H1 (cell line): ENCODE measurements around the gene RNF113B. TPM values are rescaled to one million over a fixed set of nuclear protein-coding genes. Genes with fewer than 3 reads are reported as not detected.

Experiments used
- CTCF ChIA-PET: fragments of 300-600 bp; sonication (Branson Sonifier 250); formaldehyde crosslinking; loops from one replicate; lab custom pipeline; 2021; ENCODE audit not compliant: partially characterized antibody; lab: Charles Lee
- POLR2A ChIA-PET: fragments of 300-600 bp; sonication (Branson Sonifier 250); formaldehyde crosslinking; loops from one replicate; lab custom pipeline; 2021; ENCODE audit warnings: inconsistent platforms; ENCODE audit not compliant: partially characterized antibody; lab: Charles Lee
- DNase-seq, 2 experiments: peaks; one replicate each; pipeline versions ENCODE4 v3.0.0 to v3.0.0-alpha.2; 2010 to 2022; ENCODE audit warnings: low spot score in 2 of 2, low read depth in 1 of 2, mixed read lengths in 1 of 2
- FAIRE-seq: peaks from 2 replicates; lab custom pipeline; 2011; peaks lifted over from hg19 to GRCh38; lab: Jason Lieb, UNC
- H2AFZ ChIP-seq: 2 replicates; pipeline ENCODE4 v1.8.1; 2012; ENCODE audit warnings: low read length, inconsistent platforms
- H2AK5ac ChIP-seq: 2 replicates; pipeline ENCODE4 v1.6.1; 2013; ENCODE audit warnings: low read depth, low read length
- H2BK120ac ChIP-seq: replicated peaks from 2 replicates; pipeline ENCODE3; 2013; ENCODE audit warnings: low read depth, low read length, inconsistent platforms
- H2BK12ac ChIP-seq: 2 replicates; pipeline ENCODE4 v1.6.1; 2013; ENCODE audit warnings: low read depth, low read length
- H2BK15ac ChIP-seq: 2 replicates; pipeline ENCODE4 v1.6.1; 2013; ENCODE audit warnings: low read length
- H2BK20ac ChIP-seq: 2 replicates; pipeline ENCODE4 v1.6.1; 2013; ENCODE audit warnings: low read length
- H2BK5ac ChIP-seq: 2 replicates; pipeline ENCODE4 v1.6.1; 2013; ENCODE audit warnings: low read depth, low read length
- H3K14ac ChIP-seq: 2 replicates; pipeline ENCODE4 v1.6.1; 2013; ENCODE audit warnings: inconsistent platforms; ENCODE audit not compliant: insufficient read length
- H3K18ac ChIP-seq: 2 replicates; pipeline ENCODE4 v1.6.1; 2013; ENCODE audit warnings: low read length; ENCODE audit errors: extremely low read depth
- H3K23ac ChIP-seq: 2 replicates; pipeline ENCODE4 v1.6.1; 2013; ENCODE audit warnings: inconsistent platforms; ENCODE audit not compliant: insufficient read length
- H3K23me2 ChIP-seq: 2 replicates; pipeline ENCODE4 v1.6.1; 2013; ENCODE audit warnings: low read depth, low read length
- H3K27ac ChIP-seq: 2 replicates; pipeline ENCODE4 v1.6.1; 2011; ENCODE audit warnings: low read depth, low read length, inconsistent platforms
- H3K27me3 ChIP-seq, 4 experiments: replicated peaks in 1 of 4; 1 replicate in 1 of 4; 2 replicates in 3 of 4; pipeline versions ENCODE4 v1.6.1 to v1.8.1; 2011 to 2013; ENCODE audit warnings: low read length in 3 of 4, mild to moderate bottlenecking in 3 of 4, inconsistent platforms in 2 of 4, mixed read lengths in 2 of 4, moderate library complexity in 1 of 4; ENCODE audit not compliant: control insufficient read depth in 3 of 4, insufficient read depth in 3 of 4; ENCODE audit errors: extremely low read depth in 1 of 4
- H3K36me3 ChIP-seq, 4 experiments: 2 replicates each; pipeline versions ENCODE4 v1.6.1 to v1.8.1; 2011 to 2013; ENCODE audit warnings: mild to moderate bottlenecking in 4 of 4, low read length in 3 of 4, moderate library complexity in 2 of 4, control low read depth in 1 of 4, inconsistent platforms in 1 of 4; ENCODE audit not compliant: insufficient read depth in 4 of 4, control insufficient read depth in 2 of 4
- H3K4ac ChIP-seq: replicated peaks from 2 replicates; pipeline ENCODE3; 2013; ENCODE audit warnings: low read length, low read depth, mixed read lengths, inconsistent platforms; ENCODE audit not compliant: insufficient read length
- H3K4me1 ChIP-seq, 4 experiments: replicated peaks in 1 of 4; 1 replicate in 1 of 4; 2 replicates in 3 of 4; pipeline versions ENCODE4 v1.6.1 to v1.8.1; 2011 to 2013; ENCODE audit warnings: low read length in 3 of 4, inconsistent platforms in 2 of 4, mixed read lengths in 1 of 4; ENCODE audit not compliant: insufficient read depth in 4 of 4, control insufficient read depth in 3 of 4
- H3K4me2 ChIP-seq, 2 experiments: 2 replicates each; pipeline versions ENCODE4 v1.6.1 to v1.8.1; 2011 to 2013; ENCODE audit warnings: low read depth in 2 of 2, low read length in 2 of 2, control low read depth in 1 of 2, inconsistent platforms in 1 of 2, mild to moderate bottlenecking in 1 of 2; ENCODE audit not compliant: insufficient read depth in 1 of 2
- H3K4me3 ChIP-seq, 4 experiments: fragments of 200-600, 300-600 bp in 1 of 4; sonication (generic), shearing (Covaris generic), sonication (Bioruptor Twin) in 1 of 4; 2 replicates each; pipeline versions ENCODE4 v1.5.1 to v1.8.1; 2011 to 2016; ENCODE audit warnings: low read length in 4 of 4, low read depth in 3 of 4, control low read depth in 2 of 4, inconsistent platforms in 2 of 4, mild to moderate bottlenecking in 2 of 4, mixed read lengths in 1 of 4, moderate library complexity in 1 of 4; ENCODE audit not compliant: insufficient read depth in 2 of 4; ENCODE audit errors: extremely low read depth in 1 of 4
- H3K56ac ChIP-seq: replicated peaks from 2 replicates; pipeline ENCODE3; 2013; ENCODE audit warnings: low read depth, mild to moderate bottlenecking, mixed read lengths, low read length, inconsistent platforms; ENCODE audit not compliant: insufficient read length
- H3K79me1 ChIP-seq: 2 replicates; pipeline ENCODE4 v1.6.1; 2013; ENCODE audit warnings: low read depth, low read length, control low read depth
- H3K79me2 ChIP-seq, 2 experiments: 2 replicates each; pipeline versions ENCODE4 v1.6.1 to v1.8.1; 2012 to 2013; ENCODE audit warnings: low read length in 2 of 2, mild to moderate bottlenecking in 2 of 2, inconsistent platforms in 1 of 2; ENCODE audit not compliant: insufficient read depth in 2 of 2, control insufficient read depth in 1 of 2
- H3K9ac ChIP-seq, 4 experiments: replicated peaks in 1 of 4; 1 replicate in 1 of 4; 2 replicates in 3 of 4; pipeline versions ENCODE4 v1.6.1 to v1.8.1; 2011 to 2013; ENCODE audit warnings: low read depth in 3 of 4, low read length in 3 of 4, control low read depth in 2 of 4, mild to moderate bottlenecking in 2 of 4, moderate library complexity in 2 of 4, inconsistent platforms in 1 of 4; ENCODE audit errors: extremely low read depth in 1 of 4
- H3K9me3 ChIP-seq, 2 experiments: 2 replicates each; pipeline versions ENCODE4 v1.6.1 to v1.8.1; 2012 to 2013; ENCODE audit warnings: mild to moderate bottlenecking in 2 of 2, moderate library complexity in 2 of 2, control low read depth in 1 of 2, inconsistent platforms in 1 of 2, low read depth in 1 of 2, low read length in 1 of 2, mixed read lengths in 1 of 2; ENCODE audit not compliant: insufficient read depth in 2 of 2
- H4K20me1 ChIP-seq, 2 experiments: replicated peaks in 1 of 2; 2 replicates each; pipeline versions ENCODE3 to v1.8.1; 2011 to 2013; ENCODE audit warnings: inconsistent platforms in 2 of 2, low read length in 2 of 2, mild to moderate bottlenecking in 1 of 2; ENCODE audit not compliant: insufficient read depth in 2 of 2, control insufficient read depth in 1 of 2
- H4K5ac ChIP-seq: 2 replicates; pipeline ENCODE4 v1.6.1; 2013; ENCODE audit warnings: low read length, low read depth, mixed read lengths, inconsistent platforms; ENCODE audit not compliant: insufficient read length
- H4K8ac ChIP-seq: 2 replicates; pipeline ENCODE4 v1.8.0; 2013; ENCODE audit warnings: mild to moderate bottlenecking, moderate library complexity, low read length, inconsistent platforms; ENCODE audit not compliant: insufficient read depth; ENCODE audit errors: extremely low read depth
- H4K91ac ChIP-seq: replicated peaks from 2 replicates; pipeline ENCODE3; 2013; ENCODE audit warnings: low read length, mixed read lengths, inconsistent platforms; ENCODE audit not compliant: insufficient read length
- EZH2 ChIP-seq: fragments of 200-600 bp; sonication (generic); IDR thresholded peaks from 2 replicates; pipeline ENCODE4 v1.7.1; 2012; ENCODE audit warnings: low read depth, mild to moderate bottlenecking, moderate library complexity, low read length, inconsistent platforms; ENCODE audit not compliant: severe bottlenecking
- JUN ChIP-seq: IDR thresholded peaks from 2 replicates; pipeline ENCODE4 v1.6.1; 2011; ENCODE audit warnings: low read depth, mild to moderate bottlenecking, improper control_type of control experiment, low read length
- KDM5A ChIP-seq: fragments of 200-600 bp; IDR thresholded peaks from 2 replicates; pipeline ENCODE4 v1.7.1; 2012; ENCODE audit warnings: mild to moderate bottlenecking, low read length, inconsistent platforms, mixed read lengths
- TAF7 ChIP-seq: optimal IDR thresholded peaks from 2 replicates; pipeline ENCODE3; 2011; ENCODE audit warnings: low read depth, mild to moderate bottlenecking, inconsistent platforms, low read length, moderate library complexity, borderline replicate concordance
- WGBS, 2 experiments: shearing (Covaris generic) in 1 of 2; methylation state at CpG; one replicate each; pipeline versions ENCODE4 v1.1.6 to v1.1.7; 2013 to 2015; ENCODE audit warnings: low lambda C conversion rate in 2 of 2, mixed read lengths in 2 of 2, inconsistent platforms in 1 of 2, low coverage in 1 of 2, missing lambda C conversion rate in 1 of 2; ENCODE audit not compliant: insufficient replicate concordance in 2 of 2, insufficient coverage in 1 of 2, insufficient read length in 1 of 2; ENCODE audit errors: extremely low coverage in 1 of 2, missing lambda C conversion rate in 1 of 2; 5-methylcytosine and 5-hydroxymethylcytosine counted together
- polyA plus RNA-seq, 7 experiments: library from polyadenylated mRNA; depleted of rRNA in 3 of 7; stranded (reverse) in 5 of 7; unstranded in 2 of 7; fragments of >200 nt in 5 of 7; fragments of 200-250 nt in 2 of 7; gene quantifications; 1 replicate in 5 of 7; 2 replicates in 1 of 7; 4 replicates in 1 of 7; pipeline versions ENCODE4 v1.2.1 to v1.2.3, GENCODE V29; 2011 to 2013; ENCODE audit warnings: missing spikeins in 2 of 7, mixed read lengths in 2 of 7
- total RNA-seq: library from RNA; stranded (reverse); fragmentation: NEBNext Ultra II Directional; extraction: Animal tissue kit (Norgen Biotek cat#: 25700); gene quantifications from 2 replicates; pipeline ENCODE4 v1.2.1, GENCODE V29; 2021

Gene RNF113B
- total and polyA plus RNA-seq, 2 of the 8 experiments (the other 6 are each of a cell fraction or from before 2014, with no cell fraction given): not detected

DNA sequence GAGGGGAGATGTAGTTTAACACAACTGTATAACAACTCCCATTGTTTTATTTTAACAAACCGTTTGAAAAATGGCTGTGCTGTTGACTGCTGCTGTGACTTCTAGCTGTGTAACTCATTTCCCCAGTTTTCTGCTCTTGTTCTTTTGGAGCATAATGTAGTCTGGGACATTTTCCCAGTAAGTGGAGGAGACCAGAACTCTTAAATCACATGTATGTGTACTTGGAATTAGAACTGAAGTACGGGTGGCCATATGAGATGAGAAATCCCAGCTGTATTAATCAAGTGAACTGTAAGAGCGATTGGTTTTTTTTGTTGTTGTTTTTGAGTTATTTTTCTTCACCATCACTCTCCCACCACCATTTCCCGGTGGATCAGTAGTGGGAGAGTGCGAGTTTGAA lies 49.4 kb upstream of the RNF113B start:
- Histone ChIP-seq H3K79me2 (peaks cover 3 to 40% of the 10 kb centered on the region in 2 experiments; a peak in 2 of 4 replicates), H2BK120ac (no peak overlapping the region), H3K36me3 (peaks cover 0 to 7% (median 2%) of the 10 kb centered on the region in 4 experiments; a peak in 3 of 8 replicates), H2BK15ac (no peak overlapping the region), H4K91ac (no peak overlapping the region), H3K23me2 (no peaks in the 10 kb centered on the region), H4K8ac (no peak overlapping the region), H3K4me1 (no peaks in the 10 kb centered on the region), H3K27me3 (no peaks in the 10 kb centered on the region), H3K4me3 (no peak overlapping the region), H2AFZ (no peak overlapping the region), H3K18ac (no peak overlapping the region), H3K14ac (no peak overlapping the region), H4K5ac (no peak overlapping the region), H2BK5ac (no peak overlapping the region), H3K9ac (no peak overlapping the region), H3K27ac (no peak overlapping the region), H3K4ac (no peak overlapping the region), H2AK5ac (no peak overlapping the region), H2BK12ac (no peak overlapping the region), H3K4me2 (no peak overlapping the region), H3K23ac (no peak overlapping the region), H3K79me1 (peaks cover 6% of the 10 kb centered on the region; the same call in 1 of the 2 replicates), H4K20me1 (peaks cover 2% of the 10 kb centered on the region in 2 experiments), H3K56ac (no peak overlapping the region), H2BK20ac (no peak overlapping the region), H3K9me3 (peaks cover 3 to 5% of the 10 kb centered on the region in 2 experiments; a peak in 2 of 4 replicates)
- ChIA-PET POLR2A (interaction anchor here (1.0 kb wide), 1 partner anchor 8 kb away, joined by 4 read pairs; no protein-coding TSS in a partner anchor), CTCF (interaction anchor here (1.2 kb wide), 1 partner anchor 14 kb away, joined by 4 read pairs; no protein-coding TSS in a partner anchor)
- no peak for FAIRE-seq
- no peak for DNase-seq
- WGBS, 2 experiments: 96% methylated on average over 5 of the region's 5 CpGs; no CpG with 5 or more reads in 1 of the 2 experiments
- no peak for TF ChIP-seq TAF7
- no peak for TF ChIP-seq JUN
- TF ChIP-seq EZH2: no peak
- no peak for TF ChIP-seq KDM5A
